NCI-H1092 (cell line): ENCODE data around the gene CACNA2D1.
"Not testable (repeated sequence)": the region's sequence is repeated elsewhere in the genome, so short reads cannot be mapped to it uniquely, and the experiment has no call there.

Source experiments
- DNase-seq: peaks from one replicate; lab custom pipeline; 2025; lab: John Stamatoyannopoulos, UW

CACNA2D1 gene

GRCh38 chr7:82166260-82167015, 277.1 kb downstream of the CACNA2D1 start:
- peak; percentile 39 for DNase-seq

- peak; percentile 51 for DNase-seq
Observed at GRCh38 chr7:82164813-82165212, 278.8 kb downstream of the CACNA2D1 start.

GRCh38 chr7:82164410-82164809, 279.2 kb downstream of the CACNA2D1 start:
- DNase-seq: no peak

GRCh38 chr7:82163586-82163985, 280.0 kb downstream of the CACNA2D1 start:
- DNase-seq: peak; percentile 29

GRCh38 chr7:82162289-82162688, 281.3 kb downstream of the CACNA2D1 start:
- no peak for DNase-seq

GRCh38 chr7:82158327-82158726, 285.2 kb downstream of the CACNA2D1 start:
- DNase-seq: no peak

- no peak for DNase-seq
Observed at GRCh38 chr7:82156893-82157292, 286.7 kb downstream of the CACNA2D1 start.

- DNase-seq: peak; percentile 61
Observed at GRCh38 chr7:82156168-82156567, 287.4 kb downstream of the CACNA2D1 start.

- DNase-seq: no peak
Observed at GRCh38 chr7:82154728-82155127, 288.8 kb downstream of the CACNA2D1 start.

GRCh38 chr7:82153776-82154175, 289.8 kb downstream of the CACNA2D1 start:
- DNase-seq: no peak

- no peak for DNase-seq
Observed at GRCh38 chr7:82152858-82153257, 290.7 kb downstream of the CACNA2D1 start.

GRCh38 chr7:82146491-82146890, 297.1 kb downstream of the CACNA2D1 start:
- no peak for DNase-seq

GRCh38 chr7:82142263-82142864, 301.2 kb downstream of the CACNA2D1 start:
- no peak for DNase-seq

GRCh38 chr7:82141427-82141826, 302.1 kb downstream of the CACNA2D1 start:
- no peak for DNase-seq

GRCh38 chr7:82140608-82141007, 303.0 kb downstream of the CACNA2D1 start:
- DNase-seq: not testable (repeated sequence)

- DNase-seq: no peak
Observed at GRCh38 chr7:82131215-82131614, 312.4 kb downstream of the CACNA2D1 start.

- no peak for DNase-seq
Observed at GRCh38 chr7:82129091-82129490, 314.5 kb downstream of the CACNA2D1 start.

- no peak for DNase-seq
Observed at GRCh38 chr7:82128546-82128945, 315.0 kb downstream of the CACNA2D1 start.

- no peak for DNase-seq
Observed at GRCh38 chr7:82126576-82126975, 317.0 kb downstream of the CACNA2D1 start.

- no peak for DNase-seq
Observed at GRCh38 chr7:82124445-82124844, 319.1 kb downstream of the CACNA2D1 start.

GRCh38 chr7:82122275-82122674, 321.3 kb downstream of the CACNA2D1 start:
- DNase-seq: no peak

- DNase-seq: no peak
Observed at GRCh38 chr7:82114237-82114636, 329.3 kb downstream of the CACNA2D1 start.

GRCh38 chr7:82110146-82110840, 333.3 kb downstream of the CACNA2D1 start:
- peak; percentile 17 for DNase-seq
